NB4 (cell line): ENCODE results near the gene ARHGAP26.

Experiments used
- DNase-seq: peaks from one replicate; pipeline ENCODE4 v3.0.0; 2010; ENCODE audit warnings: low read depth
- H3K4me3 ChIP-seq: one replicate; pipeline ENCODE4 v1.5.1; 2011; ENCODE audit warnings: mild to moderate bottlenecking, low read depth, low read length, moderate library complexity
- MYC ChIP-seq: IDR thresholded peaks from 2 replicates; pipeline ENCODE4 v1.6.1; 2011; ENCODE audit warnings: low read depth, low read length
- POLR2A ChIP-seq: IDR thresholded peaks from 2 replicates; pipeline ENCODE4 v1.6.1; 2011; ENCODE audit warnings: mild to moderate bottlenecking; ENCODE audit not compliant: insufficient read length; ENCODE audit errors: extremely low read depth
- TF ChIP-seq, protein P1 (sequence below): IDR thresholded peaks from 2 replicates; pipeline ENCODE4 v1.6.1; 2011; ENCODE audit warnings: low read depth, low read length
- TF ChIP-seq, protein P2 (sequence below): IDR thresholded peaks from one replicate; pipeline ENCODE4 v1.5.1; 2012; ENCODE audit warnings: low read depth, low read length

The ARHGAP26 gene

DNA sequence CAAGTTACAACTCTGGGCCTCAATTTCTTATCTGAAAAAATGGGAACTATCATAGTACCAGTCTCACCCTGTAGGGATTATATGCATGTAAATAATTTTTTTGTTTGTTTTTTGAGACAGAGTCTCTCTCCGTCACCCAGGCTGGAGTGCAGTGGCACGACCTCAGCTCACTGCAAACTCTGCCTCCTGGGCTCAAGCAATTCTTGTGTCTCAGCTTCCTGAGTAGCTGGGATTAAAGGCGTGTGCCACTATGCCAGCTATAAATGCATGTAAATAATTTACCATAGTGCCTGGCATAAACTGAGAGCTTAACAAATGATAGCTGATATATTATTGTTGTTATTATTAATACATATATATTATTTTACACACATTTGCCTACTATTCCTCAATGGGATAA is 3.0 kb upstream of the ARHGAP26 start:
- no peak overlapping the region for H3K4me3 ChIP-seq
- no peak for DNase-seq
- no peak for TF ChIP-seq MYC
- TF ChIP-seq, protein P1, sequence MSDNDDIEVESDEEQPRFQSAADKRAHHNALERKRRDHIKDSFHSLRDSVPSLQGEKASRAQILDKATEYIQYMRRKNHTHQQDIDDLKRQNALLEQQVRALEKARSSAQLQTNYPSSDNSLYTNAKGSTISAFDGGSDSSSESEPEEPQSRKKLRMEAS: no peak
- TF ChIP-seq, protein P2, sequence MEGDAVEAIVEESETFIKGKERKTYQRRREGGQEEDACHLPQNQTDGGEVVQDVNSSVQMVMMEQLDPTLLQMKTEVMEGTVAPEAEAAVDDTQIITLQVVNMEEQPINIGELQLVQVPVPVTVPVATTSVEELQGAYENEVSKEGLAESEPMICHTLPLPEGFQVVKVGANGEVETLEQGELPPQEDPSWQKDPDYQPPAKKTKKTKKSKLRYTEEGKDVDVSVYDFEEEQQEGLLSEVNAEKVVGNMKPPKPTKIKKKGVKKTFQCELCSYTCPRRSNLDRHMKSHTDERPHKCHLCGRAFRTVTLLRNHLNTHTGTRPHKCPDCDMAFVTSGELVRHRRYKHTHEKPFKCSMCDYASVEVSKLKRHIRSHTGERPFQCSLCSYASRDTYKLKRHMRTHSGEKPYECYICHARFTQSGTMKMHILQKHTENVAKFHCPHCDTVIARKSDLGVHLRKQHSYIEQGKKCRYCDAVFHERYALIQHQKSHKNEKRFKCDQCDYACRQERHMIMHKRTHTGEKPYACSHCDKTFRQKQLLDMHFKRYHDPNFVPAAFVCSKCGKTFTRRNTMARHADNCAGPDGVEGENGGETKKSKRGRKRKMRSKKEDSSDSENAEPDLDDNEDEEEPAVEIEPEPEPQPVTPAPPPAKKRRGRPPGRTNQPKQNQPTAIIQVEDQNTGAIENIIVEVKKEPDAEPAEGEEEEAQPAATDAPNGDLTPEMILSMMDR: no peak
- TF ChIP-seq POLR2A: no peak

DNA sequence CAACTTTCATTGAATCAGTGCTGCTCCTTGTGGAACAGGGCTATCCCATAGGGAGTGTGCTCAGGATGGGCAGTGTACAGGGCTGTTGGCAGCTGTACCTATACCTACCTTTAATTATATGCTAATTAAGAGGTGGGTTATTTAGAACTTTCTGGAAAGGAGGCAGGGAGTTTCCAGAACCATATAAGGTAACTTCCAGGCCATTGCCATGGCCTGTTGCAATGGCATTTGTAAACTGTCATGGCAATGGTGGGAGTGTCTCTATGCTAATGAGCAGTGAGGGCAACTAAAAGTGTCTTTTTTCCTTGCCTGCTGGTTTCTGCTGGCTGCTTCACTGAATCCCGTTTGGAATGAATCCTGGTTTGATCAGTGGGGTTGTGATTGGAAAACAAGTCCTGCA is 2.3 kb upstream of the ARHGAP26 start:
- TF ChIP-seq MYC: no peak
- TF ChIP-seq, protein P1: no peak
- no peak for TF ChIP-seq POLR2A
- TF ChIP-seq, protein P2: no peak
- H3K4me3 ChIP-seq: no peak overlapping the region

DNA sequence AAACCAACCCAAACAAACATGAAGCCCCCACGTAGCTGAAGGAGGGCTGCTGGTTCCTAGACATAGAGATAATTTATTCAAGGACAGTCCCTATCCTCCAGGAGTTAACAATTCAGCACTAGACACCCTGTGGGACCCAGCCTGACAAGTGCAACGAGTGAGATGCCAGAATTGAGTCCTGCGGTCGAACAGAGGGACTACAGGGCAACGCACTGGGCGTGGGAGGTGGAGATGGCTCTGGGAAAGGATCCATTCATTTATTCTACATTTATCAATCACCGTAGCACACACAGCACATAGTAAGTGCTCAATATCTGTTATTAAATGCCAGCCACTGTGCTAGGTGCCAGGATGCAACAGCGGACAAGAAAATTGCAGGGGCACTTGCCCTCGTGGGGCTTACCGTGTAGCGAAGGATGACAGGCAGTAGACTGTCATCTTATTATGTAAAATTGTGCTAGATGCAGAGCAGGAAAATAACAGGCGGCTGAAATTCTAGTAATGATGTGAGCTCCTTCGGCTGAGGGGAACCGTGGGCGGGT is 855 bp upstream of the ARHGAP26 start:
- DNase-seq: peak; percentile 35
- peak overlapping the region; percentile 79 for H3K4me3 ChIP-seq
- no peak for TF ChIP-seq POLR2A
- TF ChIP-seq, protein P2: no peak
- TF ChIP-seq, protein P1: no peak
- no peak for TF ChIP-seq MYC

More for the DNA sequence above, 2.3 kb upstream of the ARHGAP26 start:
- DNase-seq: no peak

DNA sequence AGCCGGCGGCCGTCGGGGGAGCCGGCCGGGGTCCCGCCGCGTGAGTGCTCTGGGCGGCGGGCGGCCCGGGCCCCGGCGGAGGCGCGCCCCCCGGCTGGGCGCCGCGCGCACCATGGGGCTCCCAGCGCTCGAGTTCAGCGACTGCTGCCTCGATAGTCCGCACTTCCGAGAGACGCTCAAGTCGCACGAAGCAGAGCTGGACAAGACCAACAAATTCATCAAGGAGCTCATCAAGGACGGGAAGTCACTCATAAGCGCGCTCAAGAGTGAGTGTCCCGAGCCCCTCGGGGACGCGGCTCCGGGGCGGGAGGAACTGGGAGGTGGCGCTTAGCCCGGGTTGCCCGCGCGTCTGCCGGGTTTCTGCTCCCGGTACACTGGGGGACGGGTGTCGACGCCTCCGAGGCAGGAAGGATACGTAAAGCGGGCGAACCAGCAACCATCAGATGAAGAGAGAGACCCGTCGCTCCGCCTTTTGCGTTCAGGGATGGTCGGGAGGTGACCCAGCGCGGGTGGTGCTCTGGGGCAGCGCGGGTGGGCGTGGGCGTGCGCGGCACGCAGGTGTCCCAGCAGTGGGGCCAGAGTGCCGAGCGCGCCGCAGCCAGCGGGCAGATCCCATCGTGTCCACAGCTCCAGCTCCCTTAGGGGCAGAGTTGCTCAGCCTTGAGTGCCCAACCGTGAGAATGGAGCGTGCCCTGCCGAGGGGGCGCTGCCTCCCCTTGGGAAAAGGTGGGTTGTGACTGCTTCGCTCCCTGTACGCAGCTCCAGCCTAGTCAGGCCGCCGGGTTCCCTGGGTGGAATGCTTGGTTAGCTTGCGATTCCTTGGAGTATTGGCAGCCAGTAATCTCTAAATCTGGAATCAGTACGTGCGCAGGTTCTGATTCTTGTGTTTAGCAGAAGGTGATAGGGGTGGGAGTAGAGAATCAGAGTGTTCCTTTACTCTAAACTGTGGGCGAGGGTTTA is 753 bp downstream of the ARHGAP26 start:
- DNase-seq: peak; percentile 77
- H3K4me3 ChIP-seq: peak overlapping the region; percentile 79
- no peak for TF ChIP-seq POLR2A
- TF ChIP-seq, protein P2: peak; percentile 7

DNA sequence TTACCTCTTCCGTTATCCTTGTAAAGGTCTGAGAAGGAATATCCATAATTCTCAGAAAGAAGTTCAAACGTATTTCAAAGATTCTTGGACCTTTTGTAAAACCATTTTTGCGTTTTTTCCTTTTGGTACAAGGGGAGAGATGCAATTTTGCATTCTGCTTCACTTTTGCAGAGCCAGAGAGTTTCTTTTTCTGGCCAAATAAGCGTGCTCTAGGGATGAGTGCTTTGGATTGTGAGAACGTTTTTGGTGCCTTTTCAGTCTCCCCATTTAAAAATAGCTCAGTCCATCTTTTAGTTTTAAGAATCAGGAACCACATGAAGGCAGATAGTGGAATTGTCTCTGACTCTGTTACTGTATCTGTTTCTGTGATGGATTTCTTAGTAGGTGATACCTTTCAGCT is 1.5 kb downstream of the ARHGAP26 start:
- DNase-seq: no peak
- H3K4me3 ChIP-seq: peak overlapping the region; percentile 79
- TF ChIP-seq MYC (no peak), POLR2A (no peak)
- TF ChIP-seq, protein P2: no peak
- TF ChIP-seq, protein P1: no peak
